IMR-90 (cell line): ENCODE data around the gene CACNA1D. TPM values are rescaled to one million over a fixed set of nuclear protein-coding genes. Genes with fewer than 3 reads are reported as not detected.

Experiments used
- ATAC-seq: fragments of 200-7000 bp; cut with Tn5 transposase; 2 replicates; pipeline ENCODE4 v1.9.1; 2020; ENCODE audit warnings: low read depth, mild to moderate bottlenecking, moderate library complexity
- BruUV-seq: library from RNA; stranded (reverse); fragments of 400-500 nt; replicated peaks from 2 replicates; lab custom pipeline; 2021; lab: Mats Ljungman, UMichigan
- CTCF ChIA-PET: fragments of 300-600 bp; formaldehyde crosslinking; extraction: SDS; loops from one replicate; lab custom pipeline; 2021; ENCODE audit warnings: antibody characterized with exemption; lab: Yijun Ruan, JAX
- POLR2A ChIA-PET: fragments of 300-600 bp; sonication (Branson Sonifier 250); formaldehyde crosslinking; loops from one replicate; lab custom pipeline; 2022; ENCODE audit warnings: antibody characterized with exemption; ENCODE audit not compliant: unreplicated experiment; lab: Charles Lee
- DNase-seq: peaks from one replicate; pipeline ENCODE4 v3.0.0; 2013
- H2AFZ ChIP-seq: replicated peaks from 2 replicates; pipeline ENCODE3; 2013; ENCODE audit warnings: low read length, mild to moderate bottlenecking; ENCODE audit not compliant: poor library complexity
- H2AK5ac ChIP-seq: 2 replicates; pipeline ENCODE4 v1.6.1; 2013; ENCODE audit warnings: low read depth, low read length, inconsistent platforms
- H2AK9ac ChIP-seq: replicated peaks from 2 replicates; pipeline ENCODE3; 2013; ENCODE audit warnings: mild to moderate bottlenecking, low read depth, low read length, moderate library complexity; ENCODE audit not compliant: poor library complexity
- H2BK120ac ChIP-seq: 2 replicates; pipeline ENCODE4 v1.6.1; 2013; ENCODE audit warnings: low read depth, low read length, inconsistent platforms
- H2BK15ac ChIP-seq: 3 replicates; pipeline ENCODE4 v1.6.1; 2013; ENCODE audit warnings: low read depth, low read length, inconsistent platforms
- H2BK20ac ChIP-seq: 2 replicates; pipeline ENCODE4 v1.6.1; 2013; ENCODE audit warnings: low read depth, mild to moderate bottlenecking, inconsistent platforms, low read length, moderate library complexity
- H2BK5ac ChIP-seq: 2 replicates; pipeline ENCODE4 v1.6.1; 2013; ENCODE audit warnings: mild to moderate bottlenecking, low read depth, low read length, inconsistent platforms; ENCODE audit not compliant: poor library complexity, severe bottlenecking
- H3K14ac ChIP-seq: replicated peaks from 2 replicates; pipeline ENCODE4 v1.6.1; 2013; ENCODE audit warnings: low read depth, low read length, inconsistent platforms
- H3K18ac ChIP-seq: 2 replicates; pipeline ENCODE4 v1.6.1; 2013; ENCODE audit warnings: low read depth, low read length, control low read depth
- H3K23ac ChIP-seq: 2 replicates; pipeline ENCODE4 v1.6.1; 2013; ENCODE audit warnings: low read depth, low read length, inconsistent platforms
- H3K27ac ChIP-seq: 2 replicates; pipeline ENCODE4 v1.5.1; 2013; ENCODE audit warnings: mild to moderate bottlenecking, control low read depth, low read length; ENCODE audit not compliant: insufficient read depth
- H3K27me3 ChIP-seq: 2 replicates; pipeline ENCODE4 v1.6.1; 2013; ENCODE audit warnings: low read length; ENCODE audit not compliant: control insufficient read depth, insufficient read depth
- H3K36me3 ChIP-seq: 2 replicates; pipeline ENCODE4 v1.6.1; 2013; ENCODE audit warnings: low read length, mixed read lengths; ENCODE audit not compliant: control insufficient read depth, insufficient read depth
- H3K4ac ChIP-seq: 2 replicates; pipeline ENCODE4 v1.6.1; 2013; ENCODE audit warnings: low read depth, low read length, inconsistent platforms
- H3K4me1 ChIP-seq: 2 replicates; pipeline ENCODE4 v1.6.1; 2013; ENCODE audit warnings: low read length, mixed read lengths; ENCODE audit not compliant: control insufficient read depth, insufficient read depth
- H3K4me2 ChIP-seq: 2 replicates; pipeline ENCODE4 v1.6.1; 2013; ENCODE audit warnings: low read depth, mild to moderate bottlenecking, control low read depth, low read length, moderate library complexity
- H3K4me3 ChIP-seq: 2 replicates; pipeline ENCODE4 v1.5.1; 2013; ENCODE audit warnings: low read depth, mild to moderate bottlenecking, control low read depth, low read length, moderate library complexity; ENCODE audit not compliant: insufficient read depth
- H3K56ac ChIP-seq: 2 replicates; pipeline ENCODE4 v1.6.1; 2013; ENCODE audit warnings: low read length, inconsistent platforms; ENCODE audit not compliant: insufficient read depth; ENCODE audit errors: extremely low read depth
- H3K79me1 ChIP-seq, 2 experiments: 2 replicates each; pipeline ENCODE4 v1.6.1; 2013; ENCODE audit warnings: low read length in 2 of 2, inconsistent platforms in 1 of 2, low read depth in 1 of 2
- H3K9ac ChIP-seq: 2 replicates; pipeline ENCODE4 v1.6.1; 2013; ENCODE audit warnings: low read depth, low read length, control low read depth
- H3K9me1 ChIP-seq: 2 replicates; pipeline ENCODE4 v1.6.1; 2013; ENCODE audit warnings: low read length, inconsistent platforms; ENCODE audit not compliant: insufficient read depth
- H3K9me3 ChIP-seq: 2 replicates; pipeline ENCODE4 v1.6.1; 2013; ENCODE audit warnings: low read length; ENCODE audit not compliant: control insufficient read depth, insufficient read depth
- H4K20me1 ChIP-seq: 2 replicates; pipeline ENCODE4 v1.6.1; 2013; ENCODE audit warnings: low read length, inconsistent platforms; ENCODE audit not compliant: insufficient read depth
- H4K5ac ChIP-seq: 2 replicates; pipeline ENCODE4 v1.6.1; 2013; ENCODE audit warnings: mild to moderate bottlenecking, low read depth, low read length, control low read depth
- H4K8ac ChIP-seq, 2 experiments: 2 replicates each; pipeline ENCODE4 v1.6.1; 2013; ENCODE audit warnings: low read depth in 2 of 2, low read length in 2 of 2, control low read depth in 1 of 2, inconsistent platforms in 1 of 2
- H4K91ac ChIP-seq: 2 replicates; pipeline ENCODE4 v1.6.1; 2013; ENCODE audit warnings: low read depth, low read length, inconsistent platforms; ENCODE audit not compliant: insufficient read depth
- FOS ChIP-seq: fragments of 150-350 bp; IDR thresholded peaks from 2 replicates; pipeline ENCODE4 v1.6.1; 2016; ENCODE audit warnings: low read depth, low read length
- MAFK ChIP-seq: IDR thresholded peaks from 2 replicates; pipeline ENCODE4 v1.6.1; 2012; ENCODE audit warnings: low read depth, low read length, improper control_type of control experiment
- RCOR1 ChIP-seq: IDR thresholded peaks from 2 replicates; pipeline ENCODE4 v1.6.1; 2012; ENCODE audit warnings: mild to moderate bottlenecking, low read length, improper control_type of control experiment; ENCODE audit not compliant: insufficient replicate concordance
- USF2 ChIP-seq: fragments of 150-350 bp; IDR thresholded peaks from 2 replicates; pipeline ENCODE4 v1.6.1; 2017; ENCODE audit warnings: mild to moderate bottlenecking, antibody characterized with exemption, low read length, low read depth
- WGBS, 2 experiments: methylation state at CpG; one replicate each; pipeline versions ENCODE4 v1.1.5 to v1.1.7; 2013; ENCODE audit warnings: missing lambda C conversion rate in 2 of 2; ENCODE audit not compliant: insufficient read length in 1 of 2; ENCODE audit errors: extremely low coverage in 2 of 2; 5-methylcytosine and 5-hydroxymethylcytosine counted together
- dilution Hi-C: fragments of 300-500 bp; cut with HindIII; formaldehyde crosslinking; loops from one replicate; pipeline ENCODE4 v1.14.3; 2018; ENCODE audit warnings: low sequenced_read_pairs; ENCODE audit not compliant: unreplicated experiment
- in situ Hi-C: fragments of 300-500 bp; cut with MboI; formaldehyde crosslinking; loops from 3 replicates; pipeline ENCODE4 v1.14.3; 2019; ENCODE audit warnings: low sequenced_read_pairs, inconsistent platforms, mixed read lengths
- intact Hi-C: fragments of 100-400 bp; cut with micrococcal nuclease; formaldehyde crosslinking; loops from 2 replicates; pipeline ENCODE4 v1.10.0; 2022
- polyA plus RNA-seq, 3 experiments: library from polyadenylated mRNA; depleted of rRNA; stranded (reverse); fragments of >200 nt; gene quantifications; 2 replicates each; pipeline ENCODE4 v1.2.3, GENCODE V29; 2012; ENCODE audit warnings: low replicate concordance in 1 of 3
- total RNA-seq: library from RNA; depleted of rRNA; stranded (reverse); fragments of >200 nt; gene quantifications from 2 replicates; pipeline ENCODE4 v1.2.3, GENCODE V29; 2012
- TF ChIP-seq, protein P1 (sequence below): conservative IDR thresholded peaks from 2 replicates; pipeline ENCODE4 v1.5.1; 2012; ENCODE audit warnings: mild to moderate bottlenecking, low read depth, low read length, improper control_type of control experiment

The CACNA1D gene
- total and polyA plus RNA-seq, 2 of the 4 experiments (the other 2 are of a cell fraction): 0.07 TPM; not detected in 1

- intact Hi-C loops (no loop called here), dilution Hi-C loops (no loop called here), in situ Hi-C loops (no loop called here)
- Histone ChIP-seq H3K56ac (no peak overlapping the region), H2AFZ (no peak overlapping the region), H3K18ac (no peak overlapping the region), H2AK5ac (no peak overlapping the region), H4K5ac (no peak overlapping the region), H3K79me1 (no peaks in the 10 kb centered on the region), H3K4me3 (no peak overlapping the region), H4K8ac (no peak overlapping the region), H2BK120ac (no peak overlapping the region), H3K4ac (no peak overlapping the region), H2BK5ac (no peak overlapping the region), H3K23ac (no peak overlapping the region), H2AK9ac (no peak overlapping the region), H3K27ac (no peak overlapping the region), H3K9ac (no peak overlapping the region), H3K14ac (no peak overlapping the region), H3K9me3 (no peaks in the 10 kb centered on the region), H3K27me3 (no peaks in the 10 kb centered on the region), H3K9me1 (no peaks in the 10 kb centered on the region), H3K36me3 (no peaks in the 10 kb centered on the region), H4K20me1 (no peaks in the 10 kb centered on the region), H3K4me1 (no peaks in the 10 kb centered on the region), H2BK20ac (no peak overlapping the region), H4K91ac (no peak overlapping the region), H2BK15ac (no peak overlapping the region), H3K4me2 (no peak overlapping the region)
- no TSS peak for BruUV-seq
- POLR2A ChIA-PET: no interaction called here
- WGBS, 2 experiments: no CpG with 5 or more reads among the region's 6 CpGs
- CTCF ChIA-PET: no interaction called here
- ATAC-seq (no peak), DNase-seq (no peak)
- TF ChIP-seq, protein P1, sequence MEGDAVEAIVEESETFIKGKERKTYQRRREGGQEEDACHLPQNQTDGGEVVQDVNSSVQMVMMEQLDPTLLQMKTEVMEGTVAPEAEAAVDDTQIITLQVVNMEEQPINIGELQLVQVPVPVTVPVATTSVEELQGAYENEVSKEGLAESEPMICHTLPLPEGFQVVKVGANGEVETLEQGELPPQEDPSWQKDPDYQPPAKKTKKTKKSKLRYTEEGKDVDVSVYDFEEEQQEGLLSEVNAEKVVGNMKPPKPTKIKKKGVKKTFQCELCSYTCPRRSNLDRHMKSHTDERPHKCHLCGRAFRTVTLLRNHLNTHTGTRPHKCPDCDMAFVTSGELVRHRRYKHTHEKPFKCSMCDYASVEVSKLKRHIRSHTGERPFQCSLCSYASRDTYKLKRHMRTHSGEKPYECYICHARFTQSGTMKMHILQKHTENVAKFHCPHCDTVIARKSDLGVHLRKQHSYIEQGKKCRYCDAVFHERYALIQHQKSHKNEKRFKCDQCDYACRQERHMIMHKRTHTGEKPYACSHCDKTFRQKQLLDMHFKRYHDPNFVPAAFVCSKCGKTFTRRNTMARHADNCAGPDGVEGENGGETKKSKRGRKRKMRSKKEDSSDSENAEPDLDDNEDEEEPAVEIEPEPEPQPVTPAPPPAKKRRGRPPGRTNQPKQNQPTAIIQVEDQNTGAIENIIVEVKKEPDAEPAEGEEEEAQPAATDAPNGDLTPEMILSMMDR: no peak
- no peak for TF ChIP-seq USF2
- no peak for TF ChIP-seq RCOR1
- TF ChIP-seq FOS: no peak
- no peak for TF ChIP-seq MAFK
Observed at GRCh38 chr3:53591646-53592045, 97.2 kb downstream of the CACNA1D start.
